HG03045 (cell line): ENCODE results near the gene DEUP1.
"Not testable (repeated sequence)": the region's sequence is repeated elsewhere in the genome, so short reads cannot be mapped to it uniquely, and the experiment has no call there.

Experiments
- ATAC-seq: cut with Tn5 transposase; IDR thresholded peaks from one replicate; pipeline ENCODE4 v1.9.1; 2021; ENCODE audit warnings: mild to moderate bottlenecking, moderate library complexity; ENCODE audit not compliant: unreplicated experiment

Gene DEUP1

DNA sequence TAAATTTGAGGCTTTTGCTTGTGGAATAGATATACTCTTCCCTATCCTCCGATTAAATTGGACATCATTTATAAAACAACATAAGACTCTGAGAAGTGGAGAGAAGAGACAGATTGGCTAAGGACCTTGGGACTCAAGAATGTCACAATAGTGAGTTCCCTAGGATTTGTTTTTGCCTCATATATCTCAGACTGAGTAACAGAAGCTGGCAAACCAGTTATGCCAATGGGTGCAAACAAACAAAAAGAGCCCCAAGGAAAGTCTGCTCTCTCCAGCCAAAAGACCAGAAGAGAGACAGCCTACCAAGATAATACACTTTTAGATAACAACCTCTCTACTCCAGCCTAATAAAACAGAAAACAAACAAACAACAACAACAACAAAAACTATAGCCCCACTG is 28.9 kb downstream of the DEUP1 start:
- no peak for ATAC-seq

GRCh38 chr11:93361435-93361834 is 30.9 kb downstream of the DEUP1 start:
- no peak for ATAC-seq

- no peak for ATAC-seq
Observed at GRCh38 chr11:93368022-93368421, 37.5 kb downstream of the DEUP1 start.

GRCh38 chr11:93370260-93370659 is 39.7 kb downstream of the DEUP1 start:
- ATAC-seq, result no peak

DNA sequence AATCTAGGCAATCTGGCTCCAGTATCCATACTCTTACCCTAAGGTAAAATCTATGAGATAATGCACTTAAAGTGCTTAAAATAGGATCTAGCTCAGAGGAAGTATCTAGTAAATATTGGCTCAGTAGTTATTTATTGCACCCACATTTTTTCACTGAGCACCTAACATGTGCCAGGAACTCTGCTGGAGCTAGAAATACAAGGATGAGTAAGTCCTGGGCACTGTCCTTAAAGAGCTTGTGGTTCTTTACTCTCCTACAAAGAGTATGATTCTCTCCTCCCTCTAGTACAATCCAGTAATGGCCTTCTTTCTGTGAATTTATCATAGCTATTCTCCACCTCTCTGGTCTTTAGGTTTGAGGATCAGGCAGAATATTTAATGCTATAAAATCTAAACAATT is 59.2 kb downstream of the DEUP1 start:
- no peak for ATAC-seq

- no peak for ATAC-seq
Observed at GRCh38 chr11:93392867-93393266, 62.3 kb downstream of the DEUP1 start.

DNA sequence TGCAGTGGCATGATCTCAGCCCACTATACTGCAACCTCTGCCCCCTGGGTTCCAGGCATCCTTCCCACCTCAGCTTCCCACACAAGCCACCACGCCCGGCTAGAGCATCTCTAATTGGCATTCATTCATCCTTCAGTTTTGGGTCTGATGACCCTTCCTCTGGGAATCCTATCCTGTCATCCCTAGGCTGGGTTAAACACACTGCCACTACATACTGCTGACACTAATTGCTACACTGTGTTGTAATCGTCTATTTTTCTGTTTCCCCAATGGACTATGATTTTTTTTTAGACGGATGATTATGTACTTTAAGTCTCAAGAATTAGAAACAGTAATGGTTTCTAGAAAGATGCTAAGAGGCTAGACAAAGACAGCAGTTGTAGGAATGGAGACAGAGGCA is 62.8 kb downstream of the DEUP1 start:
- no peak for ATAC-seq

GRCh38 chr11:93394488-93394887 is 63.9 kb downstream of the DEUP1 start:
- no peak for ATAC-seq

GRCh38 chr11:93396316-93396715 is 65.8 kb downstream of the DEUP1 start:
- ATAC-seq, result no peak

GRCh38 chr11:93403930-93404329 is 73.4 kb downstream of the DEUP1 start:
- ATAC-seq, result no peak

- ATAC-seq, result no peak
Observed at GRCh38 chr11:93407777-93408401, 77.3 kb downstream of the DEUP1 start.

DNA sequence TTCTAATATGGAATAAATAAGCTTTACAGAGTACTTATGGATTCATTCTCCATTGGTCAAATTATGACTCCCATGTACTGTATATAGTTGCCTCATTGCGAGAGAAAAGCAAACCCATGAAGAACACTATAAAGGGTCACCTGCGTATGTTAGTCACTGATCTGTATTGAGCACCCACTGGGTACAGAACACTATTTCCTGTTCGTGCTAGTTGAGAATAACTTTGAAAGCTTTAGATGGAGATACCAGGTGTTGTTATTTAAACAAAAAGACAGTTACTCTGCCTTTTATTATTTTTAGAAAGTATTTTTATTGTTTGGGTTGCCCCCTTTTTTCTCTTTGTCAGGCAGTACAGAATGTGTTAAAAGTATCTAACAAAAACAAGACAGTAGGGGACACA is 79.9 kb downstream of the DEUP1 start:
- no peak for ATAC-seq

DNA sequence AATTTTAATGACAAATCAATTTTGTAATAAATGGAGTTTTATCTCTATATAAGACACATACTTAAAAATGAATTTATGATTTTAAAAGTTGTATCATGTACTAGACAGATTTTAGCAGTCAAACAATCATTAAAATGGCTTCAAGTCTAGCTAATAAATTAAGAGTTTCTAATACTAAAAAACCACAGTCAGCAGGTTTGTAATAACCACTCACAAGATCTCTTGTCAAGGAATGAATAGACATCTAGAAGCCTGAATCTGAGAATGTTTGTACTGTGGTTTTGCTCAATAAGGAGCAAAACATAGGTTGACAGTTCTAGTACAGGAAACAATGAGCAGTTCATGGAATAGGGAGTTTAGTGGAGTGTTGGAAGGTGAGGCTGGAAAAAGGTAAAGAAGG is 81.2 kb downstream of the DEUP1 start:
- ATAC-seq, result no peak

- no peak for ATAC-seq
Observed at GRCh38 chr11:93432247-93432646, 101.7 kb downstream of the DEUP1 start.

- not testable (repeated sequence) for ATAC-seq
Observed at GRCh38 chr11:93443232-93443631, 112.7 kb downstream of the DEUP1 start.

- ATAC-seq, result no peak
Observed at GRCh38 chr11:93444617-93445073, 114.1 kb downstream of the DEUP1 start.

DNA sequence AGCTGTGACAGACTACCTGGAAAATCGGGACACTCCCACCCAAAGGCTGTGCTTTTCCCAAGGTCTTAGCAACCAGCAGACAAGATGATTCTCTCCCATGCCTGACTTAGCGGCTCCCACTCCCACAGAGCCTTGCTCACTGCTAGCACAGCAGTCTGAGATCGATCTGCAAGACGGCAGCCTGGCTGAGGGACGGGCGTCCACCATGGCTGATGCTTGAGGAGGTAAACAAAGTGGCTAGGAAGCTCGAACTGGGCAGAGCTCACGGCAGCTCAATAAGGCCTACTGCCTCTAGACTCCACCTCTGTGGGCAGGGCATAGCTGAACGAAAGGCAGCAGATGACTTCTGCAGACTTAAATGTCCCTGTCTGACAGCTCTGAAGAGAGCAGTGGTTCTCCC is 127.7 kb downstream of the DEUP1 start:
- no peak for ATAC-seq

GRCh38 chr11:93463666-93464065 is 133.1 kb downstream of the DEUP1 start:
- ATAC-seq, result not testable (repeated sequence)

GRCh38 chr11:93464927-93465540 is 134.5 kb downstream of the DEUP1 start:
- ATAC-seq, result no peak

DNA sequence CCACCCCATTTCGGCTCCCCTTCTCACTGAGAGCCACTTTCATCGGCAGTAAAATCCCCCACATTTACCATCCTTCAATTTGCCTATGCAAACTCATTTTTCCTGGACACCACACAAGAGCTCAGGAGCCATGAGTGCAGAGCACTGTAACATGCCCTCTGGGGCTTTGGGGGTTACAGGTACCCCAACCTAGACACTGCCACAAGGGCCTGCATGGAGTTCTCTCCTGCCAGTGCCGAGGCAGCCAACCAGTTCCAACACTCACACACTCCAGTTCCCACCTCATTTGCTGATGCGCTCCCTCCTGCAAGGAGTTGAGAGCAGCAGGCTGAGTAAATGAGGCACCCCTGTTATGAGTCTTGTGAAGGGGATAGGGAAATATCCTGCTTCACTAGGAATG is 136.5 kb downstream of the DEUP1 start:
- no peak for ATAC-seq

DNA sequence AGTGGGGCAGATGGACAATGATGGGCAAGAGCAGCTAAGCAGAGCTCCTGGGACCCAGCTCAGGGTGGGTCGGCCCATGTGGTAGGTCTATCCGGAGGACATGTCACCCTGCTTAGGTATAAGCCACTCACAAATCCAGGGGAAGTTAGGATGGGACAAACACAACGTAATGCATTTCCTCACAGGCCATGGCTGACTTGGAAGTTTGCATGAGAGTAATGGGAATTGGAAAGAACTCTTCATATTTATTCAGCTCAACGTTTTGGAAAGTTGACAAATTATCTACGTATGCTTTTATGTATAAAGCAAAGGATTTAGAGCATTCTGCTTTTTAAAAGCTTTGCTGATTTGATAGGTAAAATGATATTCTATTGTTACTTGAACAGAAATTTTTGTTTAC is 137.7 kb downstream of the DEUP1 start:
- no peak for ATAC-seq

- ATAC-seq, result no peak
Observed at GRCh38 chr11:93474123-93474522, 143.6 kb downstream of the DEUP1 start.

GRCh38 chr11:93476796-93477195 is 146.3 kb downstream of the DEUP1 start:
- ATAC-seq, result no peak
